Transverse colon (tissue), 4 donors: Measurements from ENCODE around the gene GPR61. TPM values are rescaled to one million over a fixed set of nuclear protein-coding genes. Genes with fewer than 3 reads are reported as not detected.
A peak's percentile ranks its signal among the peaks of the same experiment; 100 is the strongest.

ENCODE experiments used
- DNase-seq: peaks from one replicate; pipeline ENCODE4 v3.0.0-alpha.2; 2019
- H3K27ac ChIP-seq, 4 donors: fragments of 200-600 bp; sonication (generic); 2 replicates each; pipeline ENCODE4 v1.5.1; 2016 to 2018; ENCODE audit warnings: inconsistent platforms in 4 of 4
- H3K27me3 ChIP-seq: fragments of 200-600 bp; sonication (generic); 2 replicates; pipeline ENCODE4 v1.5.1; 2017; ENCODE audit warnings: inconsistent platforms
- H3K36me3 ChIP-seq, 4 donors: fragments of 200-600 bp; sonication (generic); 2 replicates each; pipeline ENCODE4 v1.5.1; 2017 to 2019; ENCODE audit warnings: inconsistent platforms in 4 of 4
- H3K4me1 ChIP-seq, 4 donors: fragments of 200-600 bp; sonication (generic); 2 replicates each; pipeline ENCODE4 v1.5.1; 2017 to 2020; ENCODE audit warnings: inconsistent platforms in 4 of 4
- H3K4me3 ChIP-seq, 4 donors: fragments of 200-600 bp; sonication (generic); 1 replicate in 1 of 4; 2 replicates in 3 of 4; pipeline versions ENCODE4 v1.5.1 to v1.6.1; 2017 to 2019; ENCODE audit warnings: inconsistent platforms in 4 of 4
- H3K9me3 ChIP-seq, 2 donors: fragments of 200-600 bp; sonication (generic); 2 replicates each; pipeline ENCODE4 v1.5.1; 2017 to 2019; ENCODE audit warnings: inconsistent platforms in 2 of 2
- CTCF ChIP-seq, 5 experiments: fragments of 200-600 bp in 3 of 5; fragments of 450-650 bp in 2 of 5; sonication (generic) in 3 of 5; IDR thresholded peaks; 1 replicate in 2 of 5; 2 replicates in 3 of 5; pipeline ENCODE4 v1.5.1; 2016 to 2017; ENCODE audit warnings: antibody characterized with exemption in 5 of 5, inconsistent platforms in 3 of 5, mild to moderate bottlenecking in 2 of 5, moderate library complexity in 1 of 5
- EP300 ChIP-seq: sonication (generic); formaldehyde crosslinking; IDR thresholded peaks from one replicate; pipeline ENCODE4 v1.6.1; 2017; ENCODE audit warnings: antibody characterized with exemption, low read depth
- POLR2A ChIP-seq: fragments of 450-650 bp; IDR thresholded peaks from one replicate; pipeline ENCODE4 v1.6.1; 2016; ENCODE audit warnings: antibody characterized with exemption, mild to moderate bottlenecking, moderate library complexity
- POLR2AphosphoS5 ChIP-seq, 3 donors: sonication (generic); formaldehyde crosslinking; IDR thresholded peaks; one replicate each; pipeline ENCODE4 v1.6.1; 2016; ENCODE audit warnings: antibody characterized with exemption in 3 of 3
- WGBS, 2 donors: methylation state at CpG; one replicate each; pipeline ENCODE4 v1.1.5; 2018; ENCODE audit warnings: low coverage in 1 of 2; 5-methylcytosine and 5-hydroxymethylcytosine counted together
- in situ Hi-C, 4 donors: fragments of 200-750 bp; cut with MboI; loops; one replicate each; pipeline versions ENCODE4 v1.15.0 to v1.15.1; 2017; ENCODE audit warnings: low sequenced_read_pairs in 3 of 4, low pct_ligation_motif_present in 1 of 4, low pct_unique_long_range_greater_than_20kb in 1 of 4
- intact Hi-C: fragments of 100-400 bp; cut with DNase I; formaldehyde crosslinking; loops from one replicate; pipeline ENCODE4 v1.15.1; 2023; ENCODE audit warnings: low total_unique reads
- total RNA-seq, 4 donors: library from RNA; depleted of rRNA; stranded (reverse); fragments of >200 nt; gene quantifications; one replicate each; pipeline ENCODE4 v1.1.0, GENCODE V29; 2016

GPR61 gene
- total RNA-seq, 4 donors from 2014 or later, result not detected

GRCh38 chr1:109509176-109510134 lies 30.2 kb upstream of the GPR61 start, which contains the start of gene AMIGO1:
AMIGO1 (minus strand) TSS chr1:109509727; CDS start chr1:109508912, 815 bp downstream.
- intact Hi-C loops, result no loop called here
- in situ Hi-C loops, result no loop called here
- Histone ChIP-seq H3K4me3 (peak within 1 kb of the TSS; percentile 61 to 71 (median 67)), H3K9me3 (no peaks in the 10 kb centered on the region), H3K4me1 (peaks cover 11 to 14% (median 12%) of the 10 kb centered on the region in 4 donors), H3K36me3 (no peaks in the 10 kb centered on the region), H3K27me3 (no peaks in the 10 kb centered on the region), H3K27ac (peak within 1 kb of the TSS; percentile 41 to 66 (median 57))
- DNase-seq, result peak; percentile 65
- WGBS, 2 donors, result 0 to 2% methylated on average over 2 to 81 of the region's 100 CpGs
- no peak for TF ChIP-seq POLR2AphosphoS5 (IDR thresholded peaks at IDR 0.05)
- no peak for TF ChIP-seq EP300
- no peak for TF ChIP-seq CTCF (IDR thresholded peaks at IDR 0.05)
- no peak for TF ChIP-seq POLR2A

- Histone ChIP-seq H3K27me3 (no peaks in the 10 kb centered on the region), H3K9me3 (no peaks in the 10 kb centered on the region), H3K27ac (no peak overlapping the region), H3K4me3 (no peak overlapping the region), H3K36me3 (no peaks in the 10 kb centered on the region), H3K4me1 (peaks cover 11 to 24% (median 12%) of the 10 kb centered on the region in 4 donors)
- no peak for DNase-seq
- intact Hi-C loops (no loop called here), in situ Hi-C loops (no loop called here)
- 63 to 77% methylated on average over 2 of the region's 2 CpGs for WGBS, 2 donors
- TF ChIP-seq EP300 (no peak), POLR2A (no peak), CTCF (IDR thresholded peaks at IDR 0.05) (no peak), POLR2AphosphoS5 (IDR thresholded peaks at IDR 0.05) (no peak)
Observed at GRCh38 chr1:109513110-109513710, 26.5 kb upstream of the GPR61 start.

GRCh38 chr1:109514846-109515245 lies 24.8 kb upstream of the GPR61 start:
- H3K36me3 ChIP-seq, result no peaks in the 10 kb centered on the region
- DNase-seq, result no peak
- H3K4me1 ChIP-seq, result peaks cover 3 to 18% (median 6%) of the 10 kb centered on the region in 4 donors
- H3K9me3 ChIP-seq, result no peaks in the 10 kb centered on the region
- in situ Hi-C loops, result no loop called here
- H3K4me3 ChIP-seq, result no peak overlapping the region
- no peaks in the 10 kb centered on the region for H3K27me3 ChIP-seq
- TF ChIP-seq POLR2A, result no peak
- TF ChIP-seq CTCF (IDR thresholded peaks at IDR 0.05), result no peak
- no peak for TF ChIP-seq EP300
- TF ChIP-seq POLR2AphosphoS5 (IDR thresholded peaks at IDR 0.05), result no peak
- 67 to 76% methylated on average over 2 to 3 of the region's 3 CpGs for WGBS, 2 donors
- H3K27ac ChIP-seq, result no peak overlapping the region
- intact Hi-C loops, result no loop called here

- peak overlapping the region in 2 of 4 donors; percentile 26 to 34 for H3K27ac ChIP-seq
- H3K4me3 ChIP-seq, result no peak overlapping the region
- TF ChIP-seq EP300 (no peak), POLR2AphosphoS5 (IDR thresholded peaks at IDR 0.05) (peak in 1 of 3 donors; percentile 13)
- intact Hi-C loops (no loop called here), in situ Hi-C loops (no loop called here)
- no peaks in the 10 kb centered on the region for H3K36me3 ChIP-seq
- H3K9me3 ChIP-seq, result no peaks in the 10 kb centered on the region
- WGBS, 2 donors, result 57 to 86% methylated on average over 1 to 5 of the region's 5 CpGs
- peaks cover 6% of the 10 kb centered on the region for H3K27me3 ChIP-seq
- H3K4me1 ChIP-seq, result peaks cover 0 to 10% (median 0%) of the 10 kb centered on the region in 4 donors
- peak; percentile 49 for DNase-seq
Observed at GRCh38 chr1:109516872-109517271, 22.8 kb upstream of the GPR61 start.
